ENCODE results near the gene DBF4B. TPM values are rescaled to one million over a fixed set of nuclear protein-coding genes. Genes with fewer than 3 reads are reported as not detected.
A peak's percentile ranks its signal among the peaks of the same experiment; 100 is the strongest.

Gene DBF4B
- polyA plus RNA-seq, 3 donors = 10.8 to 17.3 (median 14.1) TPM

DNA sequence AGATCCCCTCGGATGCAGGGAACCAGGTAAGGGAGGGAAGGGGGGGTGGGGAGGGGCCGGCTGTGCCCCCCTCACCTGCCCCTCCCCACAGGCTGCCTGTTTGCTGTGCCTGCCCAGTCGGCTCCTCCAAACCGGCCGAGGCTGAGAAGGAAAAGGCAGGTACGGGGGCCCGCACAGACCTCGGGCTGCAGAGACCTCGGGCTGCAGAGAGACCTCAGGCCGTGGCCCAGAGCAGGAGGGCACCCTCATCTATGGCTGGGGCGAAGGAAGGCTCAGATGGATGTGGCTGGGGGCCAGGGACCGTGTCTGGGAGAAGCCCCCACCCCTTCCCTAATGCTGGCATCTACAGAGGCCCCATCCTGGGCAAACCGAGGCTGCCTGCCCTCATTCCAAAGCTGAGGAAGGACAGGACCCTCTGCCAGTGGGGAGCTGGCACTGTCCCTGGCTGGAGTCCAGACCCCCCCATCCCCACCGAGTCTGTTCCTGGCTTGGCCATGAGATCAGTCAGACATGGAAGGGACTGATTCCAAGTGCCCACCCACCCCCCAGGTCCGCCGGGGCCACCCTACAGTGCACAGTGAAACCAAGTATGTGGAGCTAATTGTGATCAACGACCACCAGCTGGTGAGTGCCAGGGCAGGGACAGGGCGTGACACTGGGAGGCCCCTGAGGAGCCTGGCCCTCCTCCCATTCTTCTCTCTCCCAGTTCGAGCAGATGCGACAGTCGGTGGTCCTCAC, 64.0 kb downstream of the DBF4B start:
- DNase-seq (ENCODE audit: extremely low read depth in 1 of 11, low read depth in 9 of 11, low spot score in 4 of 11) = no peak

- no peak for DNase-seq (ENCODE audit: extremely low read depth in 1 of 11, low read depth in 9 of 11, low spot score in 4 of 11)
These were observed 64.7 kb downstream of the DBF4B start for GRCh38 chr17:44773140-44773539.

- peak; percentile 43 to 83 (median 66) for DNase-seq (ENCODE audit: extremely low read depth in 1 of 11, low read depth in 9 of 11, low spot score in 4 of 11)
These were observed 66.0 kb downstream of the DBF4B start for GRCh38 chr17:44774271-44775135.

- peak; percentile 91 to 97 (median 95) for DNase-seq (ENCODE audit: extremely low read depth in 1 of 11, low read depth in 9 of 11, low spot score in 4 of 11)
These were observed 66.8 kb downstream of the DBF4B start for GRCh38 chr17:44775136-44775837.

GRCh38 chr17:44775838-44776621, 67.6 kb downstream of the DBF4B start:
- no peak for DNase-seq (ENCODE audit: extremely low read depth in 1 of 11, low read depth in 9 of 11, low spot score in 4 of 11)

DNA sequence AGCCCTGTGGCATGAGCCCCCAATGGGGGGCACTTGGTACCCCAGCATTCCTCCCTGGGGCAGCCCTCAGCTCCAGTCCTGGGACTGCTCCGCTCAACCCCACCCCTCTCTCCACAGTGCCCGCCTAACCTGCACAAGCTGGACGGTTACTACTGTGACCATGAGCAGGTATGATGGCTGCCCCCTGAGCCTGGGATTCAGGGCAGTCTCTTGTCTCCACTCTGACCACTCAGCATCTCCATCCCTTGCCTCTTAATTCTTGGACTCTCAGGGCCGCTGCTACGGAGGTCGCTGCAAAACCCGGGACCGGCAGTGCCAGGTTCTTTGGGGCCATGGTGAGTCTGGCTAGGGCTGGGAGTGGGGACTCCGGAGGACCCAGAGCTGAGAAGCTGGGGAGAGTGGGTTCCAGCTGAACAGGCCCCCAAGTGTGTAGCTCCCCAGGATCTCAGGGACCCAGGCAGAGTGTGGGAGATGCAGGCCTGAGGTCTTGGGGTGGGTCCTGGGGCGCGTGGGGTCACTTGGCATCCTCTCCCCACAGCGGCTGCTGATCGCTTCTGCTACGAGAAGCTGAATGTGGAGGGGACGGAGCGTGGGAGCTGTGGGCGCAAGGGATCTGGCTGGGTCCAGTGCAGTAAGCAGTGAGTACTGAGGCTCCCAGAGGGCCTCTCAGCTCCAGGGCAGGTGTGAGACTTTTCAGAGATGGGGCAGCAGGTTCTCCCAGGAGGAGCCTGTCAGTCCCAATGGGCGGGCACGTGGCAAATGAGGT, 68.3 kb downstream of the DBF4B start:
- DNase-seq (ENCODE audit: extremely low read depth in 1 of 11, low read depth in 9 of 11, low spot score in 4 of 11) = no peak

- DNase-seq (ENCODE audit: extremely low read depth in 1 of 11, low read depth in 9 of 11, low spot score in 4 of 11) = no peak
These were observed 69.2 kb downstream of the DBF4B start for GRCh38 chr17:44777394-44778348.

- no peak for DNase-seq (ENCODE audit: extremely low read depth in 1 of 11, low read depth in 9 of 11, low spot score in 4 of 11)
These were observed 70.3 kb downstream of the DBF4B start for GRCh38 chr17:44778656-44779210.

DNA sequence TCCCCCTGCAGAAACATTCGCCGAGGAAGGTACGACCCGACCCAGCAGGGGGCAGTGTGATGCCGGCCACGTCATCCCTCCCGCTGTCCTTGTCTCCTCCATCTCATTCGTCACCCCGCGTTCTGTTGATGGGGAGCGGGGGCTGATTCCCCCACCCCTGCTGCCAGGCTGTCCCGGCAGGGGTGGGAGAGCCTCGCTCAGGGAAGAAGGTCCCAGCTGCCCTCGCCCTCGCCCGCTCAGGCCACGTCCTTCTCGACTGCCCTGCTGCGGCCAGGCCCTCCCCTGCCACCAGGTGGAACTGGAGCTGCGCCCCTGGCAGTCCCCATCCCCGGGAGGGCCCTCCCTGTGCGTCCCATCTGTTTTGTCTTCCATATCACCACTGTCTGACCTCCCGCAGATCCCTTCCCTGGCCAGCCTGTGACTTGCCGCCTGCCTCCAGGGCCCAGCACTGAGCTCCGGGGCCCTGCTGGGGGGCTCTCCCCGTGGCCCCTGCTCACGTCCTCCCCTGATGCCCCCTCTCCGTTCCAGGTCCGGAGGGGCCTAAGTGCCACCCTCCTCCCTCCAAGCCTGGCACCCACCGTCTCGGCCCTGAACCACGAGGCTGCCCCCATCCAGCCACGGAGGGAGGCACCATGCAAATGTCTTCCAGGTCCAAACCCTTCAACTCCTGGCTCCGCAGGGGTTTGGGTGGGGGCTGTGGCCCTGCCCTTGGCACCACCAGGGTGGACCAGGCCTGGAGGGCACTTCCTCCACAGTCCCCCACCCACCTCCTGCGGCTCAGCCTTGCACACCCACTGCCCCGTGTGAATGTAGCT, 71.0 kb downstream of the DBF4B start:
- peak; percentile 54 to 76 (median 69) for DNase-seq (ENCODE audit: extremely low read depth in 1 of 11, low read depth in 9 of 11, low spot score in 4 of 11)

- no peak for DNase-seq (ENCODE audit: extremely low read depth in 1 of 11, low read depth in 9 of 11, low spot score in 4 of 11)
These were observed 71.7 kb downstream of the DBF4B start for GRCh38 chr17:44780161-44780560.

GRCh38 chr17:44780845-44781480, 72.5 kb downstream of the DBF4B start:
- DNase-seq (ENCODE audit: extremely low read depth in 1 of 11, low read depth in 9 of 11, low spot score in 4 of 11) = no peak

DNA sequence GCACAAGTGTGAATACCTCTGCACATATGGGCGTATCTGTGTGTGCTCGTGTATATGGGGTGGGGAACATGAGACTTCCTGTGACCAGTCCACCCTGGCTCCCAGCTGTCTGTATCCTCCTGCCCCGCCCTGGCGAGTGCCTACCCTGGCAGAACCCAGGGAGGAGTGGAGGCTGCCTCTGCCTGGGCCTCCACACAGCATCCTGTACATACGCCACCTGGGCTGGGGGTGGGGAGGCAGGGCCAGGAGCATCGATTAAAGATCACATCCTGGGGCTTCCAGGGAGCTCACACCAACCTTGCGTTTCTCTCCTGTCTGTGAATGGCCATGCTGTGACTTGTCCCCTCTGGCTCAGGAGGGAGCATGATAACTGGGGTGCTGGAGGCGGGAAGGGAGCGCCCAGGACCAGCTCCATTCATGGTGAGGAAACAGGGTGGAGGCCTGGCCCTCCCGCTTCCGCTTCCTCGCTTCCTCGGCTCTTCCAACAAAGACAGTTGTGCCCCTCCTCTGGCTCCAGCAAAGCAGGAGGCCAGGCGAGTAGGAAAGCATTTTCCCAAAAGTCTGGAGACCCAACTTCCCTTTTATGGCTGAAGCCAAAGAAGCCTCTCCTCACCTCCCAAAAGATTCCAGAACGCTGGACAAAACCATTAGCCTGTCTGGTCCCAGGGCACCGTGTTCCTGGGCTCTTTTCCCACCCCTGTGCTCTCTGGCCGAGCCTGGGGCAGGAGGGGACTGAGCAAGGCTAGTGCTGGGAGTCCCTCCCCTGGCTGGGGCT, 73.3 kb downstream of the DBF4B start:
- no peak for DNase-seq (ENCODE audit: extremely low read depth in 1 of 11, low read depth in 9 of 11, low spot score in 4 of 11)

DNA sequence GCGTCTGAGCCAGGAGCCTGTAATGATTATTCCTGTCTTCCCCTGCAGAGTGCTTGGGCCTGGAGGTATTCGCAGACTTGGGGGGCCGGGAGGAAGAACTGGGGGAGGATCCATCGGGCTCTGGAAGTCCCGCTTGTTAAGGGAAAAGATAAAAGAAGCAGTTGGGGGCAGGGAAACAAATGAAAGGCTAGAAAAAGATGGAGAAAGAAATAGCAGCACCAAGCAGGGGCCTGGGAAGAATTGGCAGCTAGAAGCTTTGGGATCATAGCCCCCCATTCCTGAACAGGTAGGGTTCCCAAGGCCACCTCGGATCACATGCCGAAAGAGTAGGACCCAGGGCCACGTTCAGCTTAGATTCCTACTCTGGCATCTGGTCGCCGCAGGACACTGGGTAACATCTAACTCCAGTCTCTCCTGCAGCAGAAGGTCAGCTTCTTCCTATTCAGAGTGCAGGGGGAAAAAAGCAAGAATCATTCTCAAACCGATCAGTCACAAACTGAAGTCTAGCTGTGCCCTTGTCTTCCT, 73.9 kb downstream of the DBF4B start:
- no peak for DNase-seq (ENCODE audit: extremely low read depth in 1 of 11, low read depth in 9 of 11, low spot score in 4 of 11)

DNA sequence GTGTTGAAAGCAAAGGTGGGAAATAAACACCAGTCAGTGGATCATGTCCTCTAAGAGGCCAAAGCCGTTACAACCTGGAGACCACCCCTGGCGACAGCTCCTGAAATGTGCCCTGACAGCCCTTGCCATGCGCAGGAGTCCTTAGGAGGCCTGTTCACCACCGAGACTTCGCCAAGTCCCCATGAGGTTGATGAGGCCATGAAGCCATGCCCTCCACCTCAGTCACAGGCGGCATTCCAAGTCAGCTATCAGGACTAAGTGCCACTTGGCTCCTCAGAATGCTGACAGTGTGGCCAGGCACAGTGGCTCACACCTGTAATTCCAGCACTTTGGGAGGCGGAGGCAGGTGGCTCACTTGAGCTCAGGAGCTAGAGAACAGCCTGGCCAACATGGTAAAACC, 77.5 kb downstream of the DBF4B start:
- no peak for DNase-seq (ENCODE audit: extremely low read depth in 1 of 11, low read depth in 9 of 11, low spot score in 4 of 11)
